GM23248 (cell line): ENCODE results near the gene CUX1. TPM values are rescaled to one million over a fixed set of nuclear protein-coding genes. Genes with fewer than 3 reads are reported as not detected.

ENCODE experiments used
- DNase-seq: peaks from one replicate; pipeline ENCODE4 v3.0.0-alpha.2; 2015
- H2AFZ ChIP-seq: fragments of 200-600 bp; sonication (generic); 2 replicates; pipeline ENCODE4 v1.6.1; 2016; ENCODE audit warnings: antibody characterized with exemption
- H3F3A ChIP-seq: fragments of 200-600 bp; sonication (generic); 2 replicates; pipeline ENCODE4 v1.6.1; 2016; ENCODE audit warnings: mild to moderate bottlenecking, antibody characterized with exemption, mixed run types; ENCODE audit not compliant: insufficient read depth
- H3K27ac ChIP-seq: fragments of 200-600 bp; sonication (generic); 2 replicates; pipeline ENCODE4 v1.5.1; 2016; ENCODE audit warnings: mild to moderate bottlenecking
- H3K27me3 ChIP-seq: fragments of 200-600 bp; sonication (generic); replicated peaks from 2 replicates; pipeline ENCODE4 v1.6.1; 2016; ENCODE audit warnings: mild to moderate bottlenecking; ENCODE audit not compliant: insufficient read depth
- H3K36me3 ChIP-seq: fragments of 200-600 bp; sonication (generic); 2 replicates; pipeline ENCODE4 v1.6.1; 2016; ENCODE audit warnings: low read depth, mild to moderate bottlenecking
- H3K4me1 ChIP-seq: fragments of 200-600 bp; sonication (generic); 2 replicates; pipeline ENCODE4 v1.6.1; 2016; ENCODE audit warnings: mild to moderate bottlenecking; ENCODE audit not compliant: insufficient read depth
- H3K4me2 ChIP-seq: fragments of 200-600 bp; sonication (generic); one replicate; pipeline ENCODE4 v1.6.1; 2016; ENCODE audit warnings: mild to moderate bottlenecking; ENCODE audit not compliant: unreplicated experiment
- H3K4me3 ChIP-seq: fragments of 200-600 bp; sonication (generic); 2 replicates; pipeline ENCODE4 v1.5.1; 2016; ENCODE audit warnings: mild to moderate bottlenecking
- H3K79me2 ChIP-seq: fragments of 200-600 bp; sonication (generic); 2 replicates; pipeline ENCODE4 v1.6.1; 2016; ENCODE audit warnings: mild to moderate bottlenecking; ENCODE audit not compliant: insufficient read depth
- H3K9ac ChIP-seq: fragments of 200-600 bp; sonication (generic); 2 replicates; pipeline ENCODE4 v1.6.1; 2016; ENCODE audit warnings: mild to moderate bottlenecking
- H3K9me2 ChIP-seq: fragments of 200-600 bp; sonication (generic); 2 replicates; pipeline ENCODE4 v1.6.1; 2016; ENCODE audit warnings: mixed run types, mild to moderate bottlenecking, moderate library complexity; ENCODE audit not compliant: insufficient read depth
- H3K9me3 ChIP-seq: fragments of 200-600 bp; sonication (generic); one replicate; pipeline ENCODE4 v1.6.1; 2017; ENCODE audit warnings: low read depth
- H4K20me1 ChIP-seq: fragments of 200-600 bp; sonication (generic); 2 replicates; pipeline ENCODE4 v1.6.0; 2016; ENCODE audit not compliant: insufficient read depth
- EZH2 ChIP-seq: fragments of 200-600 bp; sonication (generic); IDR thresholded peaks from 2 replicates; pipeline ENCODE4 v1.6.1; 2018; ENCODE audit warnings: antibody characterized with exemption, mild to moderate bottlenecking; ENCODE audit not compliant: insufficient read depth, poor library complexity, severe bottlenecking
- EZH2phosphoT487 ChIP-seq: fragments of 200-600 bp; sonication (generic); IDR thresholded peaks from 2 replicates; pipeline ENCODE4 v1.6.1; 2018; ENCODE audit warnings: antibody characterized with exemption, moderate library complexity, mild to moderate bottlenecking, low read depth; ENCODE audit not compliant: insufficient read depth
- WGBS, 2 experiments: methylation state at CpG; one replicate each; pipeline ENCODE4 v1.1.6; 2015 to 2017; ENCODE audit warnings: low lambda C conversion rate in 2 of 2, low coverage in 1 of 2; ENCODE audit errors: missing lambda C conversion rate in 2 of 2; 5-methylcytosine and 5-hydroxymethylcytosine counted together
- in situ Hi-C: fragments of 300-500 bp; cut with MboI; formaldehyde crosslinking; loops from 2 replicates; pipeline ENCODE4 v1.15.0; 2020
- polyA plus RNA-seq: library from polyadenylated mRNA; unstranded; fragments of >200 nt; fragmentation: Nextera tagmentation; extraction: Ambion mirVana; gene quantifications from 2 replicates; pipeline ENCODE4 v1.2.1, GENCODE V29; 2016
- total RNA-seq: library from RNA; depleted of rRNA; stranded (reverse); fragments of >200 nt; shearing (Covaris generic); gene quantifications from 2 replicates; pipeline ENCODE4 v1.2.3, GENCODE V29; 2014

The CUX1 gene
- total and polyA plus RNA-seq, 2 experiments from 2014 or later, result 30.2 to 34.9 TPM

DNA sequence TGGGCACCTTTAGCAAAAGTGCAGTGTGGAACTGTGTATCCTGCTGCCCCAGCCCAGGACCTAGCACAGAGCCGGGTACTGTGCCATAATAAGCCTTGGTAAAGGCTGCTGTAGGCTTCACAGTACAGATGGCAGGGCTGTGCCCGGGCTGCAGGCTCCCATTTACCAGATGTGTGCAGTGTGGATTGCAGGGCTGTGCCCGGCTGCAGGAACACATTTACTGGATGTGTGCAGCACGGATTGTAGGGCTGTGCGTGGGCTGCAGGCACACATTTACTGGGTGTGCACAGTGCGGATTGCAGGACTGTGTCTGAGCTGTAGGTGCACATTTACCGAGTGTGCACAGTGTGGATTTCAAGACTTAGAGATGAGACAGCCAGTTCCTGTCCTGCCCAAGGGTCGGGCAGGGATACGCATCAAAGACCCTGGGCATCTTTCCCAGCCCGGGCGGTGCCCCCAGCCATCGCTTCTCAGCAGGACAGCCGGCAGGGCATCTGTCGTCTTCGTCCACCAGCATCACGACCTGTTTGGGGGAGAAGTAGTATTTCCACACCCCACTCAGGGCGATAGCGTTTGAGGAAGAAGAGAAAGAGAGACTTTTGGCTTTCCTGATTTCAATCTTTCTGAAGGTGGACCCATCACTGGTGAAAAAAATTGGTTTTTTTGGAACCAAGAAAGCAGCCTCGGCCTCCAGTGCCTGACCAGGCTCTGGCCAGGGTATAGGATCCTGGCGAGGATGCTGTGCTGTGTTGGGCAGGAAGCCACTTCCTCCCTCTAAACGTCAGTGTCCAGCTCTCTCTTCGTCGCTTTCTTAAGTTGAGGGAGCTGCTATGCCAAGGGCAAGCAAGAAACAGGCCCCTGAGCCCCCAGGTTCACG lies 180.8 kb downstream of the CUX1 start:
- Histone ChIP-seq H4K20me1 (no peaks in the 10 kb centered on the region), H3K79me2 (no peaks in the 10 kb centered on the region), H3K9me2 (no peaks in the 10 kb centered on the region), H3F3A (no peaks in the 10 kb centered on the region), H2AFZ (no peak overlapping the region), H3K9ac (no peak overlapping the region), H3K36me3 (no peaks in the 10 kb centered on the region), H3K4me2 (no peak overlapping the region), H3K27me3 (no peaks in the 10 kb centered on the region), H3K4me1 (no peaks in the 10 kb centered on the region), H3K9me3 (no peaks in the 10 kb centered on the region), H3K4me3 (no peak overlapping the region), H3K27ac (no peak overlapping the region)
- in situ Hi-C loops, result no loop called here
- TF ChIP-seq EZH2phosphoT487, result no peak
- TF ChIP-seq EZH2, result no peak
- 91% methylated on average over 24 of the region's 24 CpGs for WGBS, 2 experiments
- no peak for DNase-seq

DNA sequence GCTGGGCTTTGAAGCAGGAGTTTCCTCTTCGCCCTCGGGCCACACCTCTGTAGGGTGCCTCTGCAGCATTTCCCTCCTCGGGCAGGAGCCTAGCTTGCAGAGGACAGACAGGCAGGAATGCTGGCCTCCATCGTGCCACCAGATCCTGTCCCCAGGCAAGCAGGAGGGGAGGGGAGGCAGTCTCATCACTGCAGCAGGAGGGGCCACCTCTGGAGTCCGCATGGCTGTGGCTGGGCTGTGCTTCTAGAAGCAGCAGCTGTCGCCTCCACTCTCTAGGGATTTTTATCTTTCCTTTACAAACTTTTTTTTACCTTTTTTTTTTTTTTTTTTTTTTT lies 181.4 kb downstream of the CUX1 start:
- H3K9me2 ChIP-seq, result no peaks in the 10 kb centered on the region
- TF ChIP-seq EZH2 (no peak), EZH2phosphoT487 (no peak)
- no peaks in the 10 kb centered on the region for H3K36me3 ChIP-seq
- H3K4me1 ChIP-seq, result no peaks in the 10 kb centered on the region
- H3K4me2 ChIP-seq, result no peak overlapping the region
- WGBS, 2 experiments, result 71 to 81% methylated on average over 6 of the region's 6 CpGs
- no peak for DNase-seq
- no peaks in the 10 kb centered on the region for H4K20me1 ChIP-seq
- H3K27me3 ChIP-seq, result no peaks in the 10 kb centered on the region
- no peak overlapping the region for H2AFZ ChIP-seq
- in situ Hi-C loops, result no loop called here
- H3K9me3 ChIP-seq, result no peaks in the 10 kb centered on the region
- H3F3A ChIP-seq, result no peaks in the 10 kb centered on the region
- H3K27ac ChIP-seq, result no peak overlapping the region
- no peak overlapping the region for H3K9ac ChIP-seq
- no peaks in the 10 kb centered on the region for H3K79me2 ChIP-seq
- no peak overlapping the region for H3K4me3 ChIP-seq

DNA sequence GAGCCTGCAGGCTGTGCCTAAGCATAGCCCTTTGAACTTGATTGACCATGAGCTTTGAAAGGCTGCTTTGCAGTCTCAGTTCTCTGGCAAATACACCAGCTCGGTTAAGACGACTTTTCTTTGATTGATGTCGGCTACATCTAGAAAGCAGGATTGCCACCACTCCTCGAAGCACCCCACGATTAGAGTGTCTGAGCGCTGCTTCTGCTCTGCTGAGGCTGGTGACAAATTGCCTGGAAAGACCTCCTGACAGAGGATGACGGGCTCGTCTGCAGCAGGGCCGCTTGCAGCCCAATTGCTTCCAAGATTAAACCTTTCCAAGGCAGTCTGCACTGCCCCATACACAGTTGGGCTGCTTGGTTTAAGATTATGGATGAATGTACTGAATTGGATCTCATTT lies 182.0 kb downstream of the CUX1 start:
- no peaks in the 10 kb centered on the region for H3K79me2 ChIP-seq
- H4K20me1 ChIP-seq, result no peaks in the 10 kb centered on the region
- 96 to 98% methylated on average over 9 of the region's 9 CpGs for WGBS, 2 experiments
- no peaks in the 10 kb centered on the region for H3K27me3 ChIP-seq
- H3F3A ChIP-seq, result no peaks in the 10 kb centered on the region
- H3K4me3 ChIP-seq, result no peak overlapping the region
- H3K9ac ChIP-seq, result no peak overlapping the region
- DNase-seq, result no peak
- in situ Hi-C loops, result no loop called here
- no peak overlapping the region for H3K27ac ChIP-seq
- no peaks in the 10 kb centered on the region for H3K9me2 ChIP-seq
- H3K36me3 ChIP-seq, result no peaks in the 10 kb centered on the region
- H2AFZ ChIP-seq, result no peak overlapping the region
- no peak for TF ChIP-seq EZH2phosphoT487
- H3K4me2 ChIP-seq, result no peak overlapping the region
- H3K9me3 ChIP-seq, result no peaks in the 10 kb centered on the region
- H3K4me1 ChIP-seq, result no peaks in the 10 kb centered on the region

DNA sequence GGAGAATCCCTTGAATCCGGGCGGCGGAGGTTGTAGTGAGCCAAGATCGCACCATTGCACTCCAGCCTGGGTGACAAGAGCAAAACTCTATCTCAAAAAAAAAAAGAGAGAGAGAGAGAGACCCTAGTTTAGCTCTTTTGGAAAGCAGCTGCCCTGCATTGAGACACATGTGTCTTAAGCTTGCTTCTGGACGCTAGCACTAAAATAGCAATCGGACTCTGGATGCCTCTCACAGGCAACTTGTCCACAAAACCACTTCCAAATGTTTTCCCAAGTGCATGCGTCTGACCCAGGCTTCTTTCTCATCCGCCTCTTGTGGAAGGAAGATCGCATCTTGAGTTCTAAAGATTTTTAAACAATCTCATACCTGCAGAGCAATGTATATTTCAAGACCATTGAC lies 182.7 kb downstream of the CUX1 start:
- Histone ChIP-seq H4K20me1 (no peaks in the 10 kb centered on the region), H3K27me3 (no peaks in the 10 kb centered on the region), H3K4me2 (no peak overlapping the region), H3K4me3 (no peak overlapping the region), H3K36me3 (no peaks in the 10 kb centered on the region), H3K4me1 (no peaks in the 10 kb centered on the region), H3K27ac (no peak overlapping the region), H3K9me2 (no peaks in the 10 kb centered on the region), H3F3A (no peaks in the 10 kb centered on the region), H3K9me3 (no peaks in the 10 kb centered on the region), H3K9ac (no peak overlapping the region), H2AFZ (no peak overlapping the region), H3K79me2 (no peaks in the 10 kb centered on the region)
- in situ Hi-C loops, result no loop called here
- WGBS, 2 experiments, result 83 to 84% methylated on average over 9 of the region's 9 CpGs
- no peak for TF ChIP-seq EZH2phosphoT487
- TF ChIP-seq EZH2, result no peak
- DNase-seq, result no peak
